GM18870 (cell line): ENCODE data around the gene RFPL3.

ENCODE experiments used
- ATAC-seq: cut with Tn5 transposase; IDR thresholded peaks from one replicate; pipeline ENCODE4 v1.9.1; 2021; ENCODE audit warnings: moderate library complexity; ENCODE audit not compliant: unreplicated experiment

The RFPL3 gene

GRCh38 chr22:32410459-32410858 is 52.8 kb downstream of the RFPL3 start:
- no peak for ATAC-seq
